Activated T-helper 1 cell treated with Interleukin-2 at 50 U/mL for 16 hours (primary cell): Measurements from ENCODE around the gene RAB1B.
"Not testable (repeated sequence)": the region's sequence is repeated elsewhere in the genome, so short reads cannot be mapped to it uniquely, and the experiment has no call there.

Source experiments
- DNase-seq: peaks from one replicate; pipeline ENCODE4 v3.0.0-alpha.2; 2020; ENCODE audit warnings: low read depth

The RAB1B gene

DNA sequence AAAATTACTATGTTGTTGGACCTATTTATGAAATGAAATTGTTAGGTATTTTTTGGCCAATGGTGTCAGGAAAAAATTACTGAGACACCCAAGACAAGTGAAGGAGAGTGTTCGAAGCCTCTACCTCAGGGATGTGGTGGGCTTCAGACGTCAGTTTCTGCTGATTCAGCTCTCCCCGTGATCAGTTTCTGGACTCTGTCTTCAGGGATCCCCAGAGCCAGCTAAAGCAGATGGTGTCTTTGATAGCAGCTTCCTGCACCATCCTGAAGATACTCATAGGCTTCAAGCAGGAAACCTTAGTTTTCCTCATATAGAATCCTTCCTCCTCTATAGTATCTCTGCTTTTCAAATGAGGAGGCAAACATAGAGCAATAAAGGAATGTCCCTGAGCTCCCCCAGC, 41.0 kb downstream of the RAB1B start:
- DNase-seq, result no peak

DNA sequence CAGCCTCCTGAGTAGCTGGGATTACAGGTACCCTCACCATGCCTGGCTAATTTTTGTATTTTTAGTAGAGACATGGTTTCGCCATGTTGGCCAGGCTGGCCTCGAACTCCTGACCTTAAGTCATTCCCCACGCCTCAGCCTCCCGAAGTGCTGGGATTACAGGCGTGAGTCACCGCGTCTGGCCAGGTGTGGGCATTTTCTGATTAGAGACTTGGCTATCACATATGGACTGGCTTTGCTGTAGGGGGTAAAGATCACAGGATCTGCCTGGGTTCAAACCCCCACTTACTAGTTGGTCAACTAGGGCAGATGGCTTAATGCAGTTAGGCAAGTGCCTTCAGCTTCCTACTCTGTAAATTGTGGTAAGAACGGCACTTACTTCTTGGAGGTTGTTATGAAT, 41.9 kb downstream of the RAB1B start:
- DNase-seq, result no peak

DNA sequence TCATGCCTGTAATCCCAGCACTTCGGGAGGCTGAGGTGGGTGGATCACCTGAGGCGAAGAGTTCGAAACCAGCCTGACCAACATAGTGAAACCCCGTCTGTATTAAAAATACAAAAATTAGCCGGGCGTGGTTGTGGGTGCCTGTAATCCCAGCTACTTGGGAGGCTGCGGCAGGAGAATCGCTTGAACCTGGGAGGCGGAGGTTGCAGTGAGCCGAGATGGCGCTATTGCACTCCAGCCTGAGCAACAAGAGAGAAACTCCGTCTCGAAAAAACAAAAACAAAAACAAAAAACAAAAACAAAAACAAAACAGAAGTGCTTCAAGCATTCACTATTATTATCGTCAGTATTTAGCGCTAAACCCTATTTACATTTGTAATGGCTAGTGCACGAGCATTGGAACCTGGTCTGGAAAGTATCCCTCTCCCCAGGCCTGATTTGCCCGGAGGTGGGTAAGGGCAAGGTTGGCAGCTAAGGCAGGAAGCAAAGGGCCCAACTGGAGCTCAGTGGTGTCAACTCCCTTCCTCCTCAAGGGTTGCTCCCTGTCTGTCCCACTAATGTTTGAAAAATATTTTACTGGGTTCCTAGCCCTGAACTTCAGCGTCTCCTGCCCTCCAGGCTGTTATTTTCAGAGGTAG, 42.5 kb downstream of the RAB1B start:
- not testable (repeated sequence) for DNase-seq

DNA sequence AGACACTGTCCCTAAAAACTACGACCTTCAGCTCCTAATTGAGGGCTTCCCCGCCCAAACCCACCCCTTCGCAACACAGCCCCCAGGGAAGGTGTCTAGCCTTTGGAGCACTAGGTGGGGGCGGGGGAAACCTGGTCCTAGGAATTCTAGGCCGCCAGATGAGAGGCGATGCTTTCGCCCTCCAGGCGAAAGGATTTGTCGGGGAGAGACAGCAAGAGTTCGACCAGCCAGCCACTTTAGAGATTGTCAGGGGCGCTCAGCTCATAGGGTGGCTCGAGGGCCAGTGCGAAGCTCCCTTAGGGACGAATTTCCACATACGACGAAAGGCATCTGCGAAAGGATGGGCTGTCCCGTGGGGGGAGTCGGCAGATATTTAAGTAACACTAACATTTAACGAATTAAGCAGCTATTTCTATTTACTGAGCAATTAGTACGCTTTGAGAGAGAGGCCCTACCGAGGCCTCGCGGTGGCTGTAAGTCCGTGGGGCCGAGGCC, 43.1 kb downstream of the RAB1B start:
- no peak for DNase-seq

DNA sequence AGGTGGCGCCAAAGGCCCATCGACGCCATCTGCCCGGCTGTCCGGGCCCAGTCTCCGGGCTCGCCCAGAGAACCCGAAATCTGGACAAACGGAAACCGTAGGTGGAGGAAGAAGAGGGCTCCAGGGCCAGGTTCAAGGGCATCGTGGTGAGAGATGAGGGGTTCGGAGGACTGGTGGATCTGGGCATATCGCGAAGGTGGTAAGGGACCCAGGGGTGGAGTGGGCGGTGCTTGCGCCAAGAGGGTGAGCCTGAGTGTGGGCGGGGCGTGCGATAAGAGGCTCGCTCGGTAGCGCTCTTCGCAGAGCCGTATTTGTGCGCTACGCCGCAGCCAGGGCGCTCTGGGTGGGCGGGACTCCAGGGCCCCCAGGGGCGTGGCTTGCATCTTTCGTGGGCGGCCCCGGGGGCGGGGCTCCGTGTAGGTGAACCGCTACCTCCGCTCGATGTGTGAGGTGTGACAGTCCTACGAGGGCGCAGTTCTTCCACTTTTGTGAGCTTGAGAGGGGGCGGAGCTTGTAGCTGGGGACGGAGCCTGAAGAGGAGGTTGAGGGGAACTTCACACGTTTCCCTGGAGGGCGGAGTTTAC, 43.6 kb downstream of the RAB1B start:
- DNase-seq, result peak; percentile 99

DNA sequence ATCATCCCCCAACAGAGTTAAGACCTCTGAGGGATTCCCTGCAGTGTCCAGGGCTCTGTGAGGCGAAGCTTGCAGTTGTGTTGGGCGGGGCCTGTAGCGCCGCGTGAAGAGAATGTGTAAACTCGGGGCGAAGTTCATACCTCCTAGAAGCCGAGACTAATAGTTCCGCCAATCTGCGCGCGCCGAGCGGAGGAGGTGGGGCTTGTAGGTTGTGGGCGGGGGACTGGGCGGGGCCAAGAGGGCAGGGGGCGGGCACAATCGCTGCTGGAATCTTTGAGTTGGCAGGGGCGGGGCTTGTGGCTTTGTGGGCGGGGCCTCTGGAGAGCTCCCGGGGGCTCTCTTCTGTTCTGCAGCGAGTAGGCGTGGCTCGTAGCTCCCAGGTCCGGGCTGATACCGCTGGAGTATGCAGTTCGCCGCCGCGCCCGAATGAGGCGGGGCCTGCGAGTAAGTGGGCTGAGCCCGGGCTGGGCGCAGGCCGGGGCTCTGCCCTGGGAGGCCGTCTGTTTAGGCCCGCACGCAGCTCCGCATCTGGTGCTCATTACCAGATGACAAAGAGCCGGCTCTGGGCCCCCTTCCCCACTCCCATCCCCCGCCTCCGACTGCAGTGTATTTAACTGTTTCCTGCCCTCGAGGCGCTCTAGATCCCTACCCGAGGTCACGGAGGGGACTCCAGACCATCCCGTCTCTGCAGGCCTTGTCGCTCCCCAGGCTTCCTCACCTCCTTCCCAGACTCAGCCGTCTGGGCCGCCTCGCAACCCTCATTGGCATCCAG, 44.3 kb downstream of the RAB1B start:
- peak; percentile 93 for DNase-seq

DNA sequence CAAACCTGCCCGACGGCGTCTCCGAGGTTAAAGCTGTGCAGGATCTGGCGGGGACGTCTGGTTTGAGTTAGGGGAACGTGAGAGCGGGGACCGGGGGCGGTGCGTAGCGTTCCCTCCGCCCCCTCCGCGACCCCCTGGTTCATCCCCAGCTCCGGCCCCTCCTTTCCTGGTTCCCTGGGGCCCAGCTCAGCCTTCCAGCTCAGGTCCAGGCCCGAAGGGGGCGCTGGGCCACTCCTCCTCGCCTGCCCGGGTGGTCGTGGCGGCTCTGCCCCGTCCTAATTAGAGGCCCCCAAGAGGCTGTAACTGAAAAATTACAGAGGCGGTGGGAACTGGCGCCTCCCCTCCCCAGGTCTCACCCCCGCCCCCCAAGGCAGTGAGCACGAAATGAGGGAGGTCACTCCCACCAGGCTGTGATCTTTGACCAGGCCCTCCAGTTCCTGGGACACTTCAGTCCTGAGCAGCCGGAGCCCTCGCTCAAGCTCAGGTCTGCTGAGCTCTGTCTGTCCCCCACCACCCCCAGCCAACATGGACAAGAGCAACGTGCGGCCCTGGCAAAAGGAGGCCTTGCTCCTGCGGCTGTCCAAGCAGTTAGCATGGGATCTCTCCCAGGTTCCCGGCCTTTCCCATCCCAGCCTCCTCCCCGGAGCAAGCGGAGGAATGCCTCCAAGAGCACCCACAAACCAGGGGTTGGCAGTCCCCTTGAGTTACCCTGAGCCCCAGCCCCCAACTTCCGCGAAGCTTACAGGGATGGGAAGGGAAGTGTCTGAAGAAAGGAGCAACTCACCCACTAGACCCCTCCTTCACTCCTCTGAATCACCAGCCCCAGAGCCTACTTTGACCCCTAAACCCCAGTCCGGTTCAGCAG, 45.1 kb downstream of the RAB1B start:
- no peak for DNase-seq

DNA sequence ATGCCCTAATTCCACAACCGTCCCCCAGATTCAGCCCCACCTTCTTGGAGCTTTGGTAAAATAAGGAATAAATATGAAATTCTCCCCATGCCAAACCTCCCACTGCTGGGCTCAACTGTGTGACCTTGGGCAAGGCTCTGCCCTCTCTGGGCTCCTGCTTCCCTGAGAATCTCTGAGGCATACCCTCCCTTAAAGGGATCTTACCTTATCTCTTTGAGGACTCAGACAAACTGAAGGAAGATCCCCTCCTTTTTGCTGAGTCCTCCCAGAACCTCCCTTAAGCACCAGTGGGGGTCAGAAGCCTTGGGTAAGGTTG, 45.7 kb downstream of the RAB1B start:
- no peak for DNase-seq

DNA sequence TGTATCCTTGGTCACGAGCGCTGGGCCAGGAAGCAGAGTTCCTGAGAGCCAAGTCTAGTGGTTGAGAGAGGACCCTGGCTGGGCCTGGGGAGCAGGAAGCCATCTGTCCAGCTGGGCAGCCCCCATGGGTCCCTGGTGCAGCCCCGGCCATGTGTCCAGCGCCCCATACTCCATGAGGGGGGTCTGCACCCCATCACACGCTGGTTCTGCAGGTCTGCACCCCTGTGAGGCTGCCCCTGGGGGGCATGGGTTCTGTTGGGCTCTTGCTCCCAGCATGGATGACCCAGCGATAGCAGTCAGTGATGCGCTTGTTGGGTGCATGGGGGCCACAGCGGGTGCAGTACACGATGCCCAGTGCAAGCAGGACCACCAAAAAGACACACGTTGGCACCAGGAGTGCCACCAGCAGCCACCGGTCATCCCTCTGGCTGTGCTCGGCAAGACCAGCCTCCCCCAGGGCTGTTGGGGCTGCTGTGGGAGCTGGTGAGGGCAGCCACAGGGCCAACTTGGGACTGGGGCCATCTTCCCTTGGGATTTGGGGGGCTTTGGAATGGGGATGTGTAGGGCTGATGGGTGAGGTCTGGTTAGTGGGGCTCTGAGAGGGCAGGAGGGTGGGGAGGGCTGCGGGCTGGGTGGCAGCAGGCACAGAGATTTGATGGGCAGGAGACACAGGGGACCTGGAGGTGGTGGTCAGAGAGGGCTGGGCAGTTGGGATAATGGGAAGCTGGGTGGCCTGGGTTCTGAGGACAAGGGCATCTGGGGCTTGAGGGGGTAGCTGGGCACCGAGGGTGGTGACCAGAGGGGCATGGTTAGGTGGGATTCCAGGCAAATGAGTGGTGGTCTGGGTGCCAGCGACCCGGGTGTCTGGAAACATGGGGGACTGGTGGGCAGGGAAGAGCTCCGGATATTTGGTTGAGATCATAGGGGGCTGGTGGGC, 46.4 kb downstream of the RAB1B start:
- no peak for DNase-seq

DNA sequence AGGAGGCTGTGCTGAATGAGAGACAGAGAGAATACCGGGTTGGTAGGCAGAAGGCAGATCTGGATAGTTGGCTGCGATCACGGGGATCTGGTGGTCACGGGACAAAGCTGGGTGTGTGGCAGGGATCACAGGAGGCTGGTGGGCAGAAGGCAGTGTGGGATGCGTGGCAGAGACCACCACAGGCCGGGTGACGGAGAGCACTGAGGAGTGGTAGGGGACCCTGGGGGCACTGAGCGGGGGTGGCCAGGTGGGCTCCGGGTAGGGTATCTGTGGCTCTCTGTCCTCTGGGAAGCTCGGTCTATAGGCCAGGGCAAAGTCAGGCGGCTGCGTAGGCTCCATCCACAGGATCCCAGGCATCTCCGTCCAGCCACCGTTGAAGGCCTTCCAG, 47.1 kb downstream of the RAB1B start:
- no peak for DNase-seq

DNA sequence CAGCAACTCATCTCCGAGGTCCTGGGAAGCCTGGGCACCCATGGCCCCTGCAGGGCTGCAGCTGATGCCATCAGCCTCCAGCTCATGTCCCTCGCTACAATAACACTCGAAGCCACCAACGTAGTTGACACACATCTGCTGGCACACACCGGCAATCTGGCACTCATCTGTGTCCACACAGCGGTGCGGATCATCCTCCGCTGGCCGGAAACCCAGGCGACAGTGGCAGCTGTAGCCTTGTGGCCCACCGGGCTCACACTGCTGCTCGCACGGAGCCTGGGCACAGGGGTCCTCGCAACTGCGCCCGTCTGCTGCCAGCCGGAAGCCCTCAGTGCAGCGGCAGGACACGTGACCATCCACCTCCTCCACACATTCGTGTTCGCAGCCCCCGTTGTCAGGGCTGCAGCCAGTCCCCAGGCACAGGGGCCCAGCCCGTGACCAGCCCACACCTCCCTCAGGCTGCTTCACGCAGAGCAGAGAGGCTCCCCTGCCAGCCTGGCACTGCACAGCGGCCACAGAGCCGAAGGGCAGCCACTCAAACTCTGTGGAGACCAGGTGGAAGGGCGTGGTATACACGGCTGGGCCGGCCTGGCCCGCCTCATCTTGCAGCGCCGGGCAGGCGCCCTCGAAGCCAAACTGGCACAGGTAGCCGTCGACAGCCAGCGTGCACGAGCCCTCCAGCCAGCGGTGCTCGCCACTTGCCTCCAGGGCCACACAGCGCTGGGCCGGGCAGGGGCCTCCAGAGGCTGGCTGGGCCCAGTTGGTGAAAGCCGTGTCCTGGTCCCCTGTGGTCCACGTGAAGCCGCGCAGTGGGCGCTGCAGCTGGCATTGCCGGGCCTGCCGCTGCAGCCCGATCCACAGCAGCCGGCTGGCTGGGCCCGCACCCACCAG, 47.7 kb downstream of the RAB1B start:
- DNase-seq, result no peak

DNA sequence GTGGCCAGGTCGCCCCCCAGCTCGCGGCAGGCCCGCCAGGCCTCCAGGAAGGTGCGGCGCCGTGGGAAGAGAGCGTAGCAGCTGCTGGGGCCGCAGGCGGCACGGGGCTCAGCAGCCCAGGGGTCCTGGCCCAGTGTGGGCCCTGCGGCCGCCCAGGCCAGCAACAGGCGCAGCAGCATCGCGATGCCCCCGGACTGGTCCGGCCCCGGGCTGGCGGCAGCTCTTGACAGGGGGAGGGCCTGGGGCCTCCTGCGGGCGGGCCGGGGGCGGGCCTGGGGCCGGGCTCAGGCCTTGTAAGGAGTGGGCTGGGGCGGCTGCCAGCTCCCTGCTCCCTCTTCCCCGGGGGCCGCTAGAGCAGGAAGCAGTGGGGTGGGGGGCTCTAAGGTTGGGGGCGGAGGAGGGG, 48.4 kb downstream of the RAB1B start, which contains the start of gene CD248:
TSS of gene CD248 (minus strand) at position 196 of the 403 bp plus-strand sequence. CDS start at position 179, 17 bp downstream.
- DNase-seq, result no peak

DNA sequence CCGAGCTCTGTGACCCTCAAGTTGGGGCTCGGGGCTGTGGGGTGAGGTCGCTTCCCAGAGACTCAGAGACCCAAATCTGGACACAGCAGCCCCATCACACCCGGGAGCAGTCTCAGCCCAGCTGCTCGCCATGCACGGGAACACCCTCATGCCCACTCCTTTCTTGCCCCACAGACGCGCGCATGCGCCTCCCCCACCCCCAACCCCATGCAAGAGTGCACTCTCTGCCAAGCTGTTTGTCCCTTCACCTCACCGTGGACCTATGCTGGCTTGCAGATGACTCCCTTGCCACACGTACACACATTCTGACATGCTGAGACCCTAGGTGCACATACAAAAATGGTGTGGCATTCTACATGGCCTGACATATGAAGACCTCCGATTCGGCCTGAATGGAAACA, 48.9 kb downstream of the RAB1B start:
- DNase-seq, result no peak

DNA sequence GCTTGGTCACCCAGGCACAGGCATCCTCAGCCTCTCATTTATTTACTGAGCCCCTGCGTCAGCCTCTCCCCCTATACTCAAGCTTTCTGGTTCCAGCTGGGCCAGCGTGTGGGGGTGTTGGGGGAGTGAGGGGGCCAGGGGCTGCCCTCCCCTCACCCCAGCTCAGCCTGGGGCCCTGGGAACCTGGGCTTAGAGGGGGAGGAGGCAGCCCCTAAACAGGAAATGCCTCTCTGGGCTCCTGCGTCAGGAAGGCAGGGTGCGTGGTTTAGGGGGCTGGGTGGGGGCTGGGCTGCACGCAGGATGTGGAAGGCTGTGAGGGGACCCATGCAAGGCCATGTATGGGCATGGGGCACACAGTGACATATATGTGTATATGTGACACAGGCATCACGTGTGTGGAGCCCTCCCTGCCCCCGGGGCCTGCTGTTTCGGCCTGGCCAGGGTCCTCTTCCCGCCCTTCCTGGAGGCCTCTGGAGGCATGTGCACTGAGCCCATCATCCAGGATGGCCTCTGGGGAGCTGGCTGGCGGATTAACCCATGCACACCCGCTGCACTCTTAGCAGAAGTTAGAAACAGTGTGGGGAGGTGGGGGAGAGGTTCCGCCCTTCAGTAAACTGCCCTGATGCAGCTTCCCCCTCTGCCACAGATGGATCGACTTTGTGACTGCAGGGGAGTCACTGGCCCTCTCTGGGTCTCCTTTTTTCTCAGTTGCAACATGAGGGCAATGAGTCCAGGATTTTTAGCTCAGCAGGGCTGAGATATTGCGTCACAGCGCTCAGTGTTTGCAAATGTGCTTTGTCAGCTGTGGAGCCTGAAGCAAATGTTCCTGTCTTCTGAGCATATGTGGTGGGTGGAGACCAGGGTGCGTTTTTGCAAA, 49.5 kb downstream of the RAB1B start:
- peak; percentile 29 for DNase-seq

DNA sequence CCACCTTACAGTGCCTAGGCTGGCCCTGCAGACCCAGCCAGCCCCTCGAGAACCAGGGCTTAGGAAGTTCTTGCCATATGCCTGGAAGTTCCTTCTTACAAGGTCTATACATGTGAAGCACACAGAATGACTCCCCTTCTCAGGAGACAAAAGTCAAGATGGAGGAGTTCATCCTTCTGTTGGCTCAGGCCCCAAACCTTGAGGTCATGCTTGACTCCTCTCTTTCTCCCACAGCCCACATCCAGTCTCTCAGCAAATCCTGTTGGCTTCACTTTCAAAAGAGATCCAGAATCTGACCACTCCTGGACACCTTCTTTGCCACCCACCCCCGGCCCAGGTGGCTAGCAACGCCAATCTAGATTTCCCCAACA, 50.1 kb downstream of the RAB1B start:
- DNase-seq, result no peak

DNA sequence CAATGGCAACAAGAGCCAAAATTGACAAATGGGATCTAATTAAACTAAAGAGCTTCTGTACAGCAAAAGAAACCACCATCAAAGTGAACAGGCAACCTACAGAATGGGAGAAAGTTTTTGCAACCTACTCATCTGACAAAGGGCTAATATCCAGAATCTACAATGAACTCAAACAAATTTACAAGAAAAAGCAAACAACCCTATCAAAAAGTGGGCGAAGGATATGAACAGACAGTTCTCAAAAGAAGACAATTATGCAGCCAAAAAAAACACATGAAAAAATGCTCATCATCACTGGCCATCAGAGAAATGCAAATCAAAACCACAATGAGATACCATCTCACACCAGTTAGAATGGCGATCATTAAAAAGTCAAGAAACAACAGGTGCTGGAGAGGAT, 51.9 kb downstream of the RAB1B start:
- DNase-seq, result not testable (repeated sequence)

DNA sequence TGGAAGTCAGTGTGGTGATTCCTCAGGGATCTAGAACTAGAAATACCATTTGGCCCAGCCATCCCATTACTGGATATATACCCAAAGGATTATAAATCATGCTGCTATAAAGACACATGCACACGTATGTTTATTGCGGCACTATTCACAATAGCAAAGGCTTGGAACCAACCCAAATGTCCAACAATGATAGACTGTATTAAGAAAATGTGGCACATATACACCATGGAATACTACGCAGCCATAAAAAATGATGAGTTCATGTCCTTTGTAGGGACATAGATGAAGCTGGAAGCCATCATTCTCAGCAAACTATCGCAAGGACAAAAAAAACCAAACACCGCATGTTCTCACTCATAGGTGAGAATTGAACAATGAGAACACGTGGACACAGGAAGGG, 52.3 kb downstream of the RAB1B start:
- DNase-seq, result not testable (repeated sequence)

DNA sequence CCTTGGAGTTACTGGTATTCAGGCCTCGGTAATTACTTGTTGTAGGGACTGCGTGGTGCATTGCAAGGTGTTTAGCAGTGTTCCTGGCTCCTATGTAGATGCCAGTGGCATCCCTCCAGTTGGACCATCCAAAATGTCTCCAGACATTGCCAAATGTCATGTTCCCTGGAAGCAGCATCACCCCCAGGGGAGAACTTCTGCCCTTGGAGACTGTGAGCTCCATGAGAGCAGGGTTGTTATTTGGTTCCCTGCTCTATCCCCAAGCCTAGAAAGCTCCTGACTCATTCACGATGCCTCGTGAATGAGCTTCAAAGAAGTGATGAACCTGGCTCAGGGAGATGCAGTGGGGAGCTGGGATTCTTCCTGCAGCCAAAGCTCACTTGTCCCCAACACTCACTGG, 53.2 kb downstream of the RAB1B start:
- no peak for DNase-seq

DNA sequence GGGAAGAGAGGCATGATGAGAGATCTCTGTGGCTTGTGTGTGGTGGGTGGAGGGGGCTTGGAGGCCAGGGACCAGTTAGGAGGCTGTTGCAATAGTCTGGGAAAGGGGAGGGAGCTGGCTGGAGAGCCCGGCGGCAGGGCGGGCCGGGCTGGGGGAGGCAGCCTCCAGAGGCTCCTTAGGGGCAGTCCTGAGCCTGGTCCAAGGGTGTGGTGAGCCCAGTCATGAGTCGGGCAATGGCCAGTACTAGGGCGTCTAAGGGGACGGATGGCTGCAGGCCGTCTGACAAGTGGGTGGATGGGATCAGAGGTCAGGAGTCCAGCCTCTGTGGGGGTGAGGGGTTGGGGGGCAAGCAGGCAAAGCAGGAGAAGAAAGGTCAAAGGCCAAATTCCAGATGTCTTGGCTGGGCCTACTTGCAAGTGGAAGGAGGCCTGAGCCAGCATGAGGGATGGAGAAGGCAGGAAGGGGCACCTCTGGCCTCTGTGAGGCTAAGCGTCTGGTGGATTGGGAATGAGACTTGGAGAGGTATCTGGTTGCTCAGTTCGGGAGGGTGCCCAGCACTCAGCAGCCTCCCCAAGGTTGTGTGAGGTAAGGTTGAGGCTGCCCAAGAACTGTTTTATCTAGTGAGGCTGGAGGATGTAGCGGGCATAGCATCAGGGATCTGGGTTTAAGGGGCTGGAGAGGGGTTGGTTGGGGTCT, 54.4 kb downstream of the RAB1B start:
- DNase-seq, result no peak
